GM12878 (cell line): Measurements from ENCODE around the gene TNFSF12. TPM values are rescaled to one million over a fixed set of nuclear protein-coding genes. Genes with fewer than 3 reads are reported as not detected.

Experiments
- ASH2L ChIP-seq: fragments of 300-600, 200-600 bp; sonication (generic); IDR thresholded peaks from 2 replicates; pipeline ENCODE4 v1.6.1; 2017; ENCODE audit warnings: low read depth, mild to moderate bottlenecking, borderline replicate concordance
- ATF2 ChIP-seq: IDR thresholded peaks from 2 replicates; pipeline ENCODE4 v1.6.1; 2012; ENCODE audit warnings: low read length, inconsistent platforms
- BCL3 ChIP-seq: IDR thresholded peaks from 2 replicates; pipeline ENCODE4 v1.6.1; 2011; ENCODE audit warnings: borderline replicate concordance, low read depth, mild to moderate bottlenecking, moderate library complexity, low read length; ENCODE audit not compliant: insufficient read depth, poor library complexity, severe bottlenecking
- CREM ChIP-seq: IDR thresholded peaks from 2 replicates; pipeline ENCODE4 v1.6.1; 2014; ENCODE audit warnings: antibody characterized with exemption, low read depth
- E2F4 ChIP-seq: IDR thresholded peaks from 2 replicates; pipeline ENCODE4 v1.6.1; 2012; ENCODE audit warnings: low read depth, low read length, improper control_type of control experiment
- E4F1 ChIP-seq: fragments of 450-650 bp; IDR thresholded peaks from 2 replicates; pipeline ENCODE4 v1.6.1; 2018; ENCODE audit warnings: borderline replicate concordance, mild to moderate bottlenecking; ENCODE audit not compliant: partially characterized antibody
- GABPA ChIP-seq: IDR thresholded peaks from 2 replicates; pipeline ENCODE4 v1.6.1; 2014; ENCODE audit warnings: antibody characterized with exemption, low read depth, mild to moderate bottlenecking, inconsistent platforms
- HDAC2 ChIP-seq: fragments of 200-600 bp; sonication (generic); IDR thresholded peaks from 2 replicates; pipeline ENCODE4 v1.6.1; 2017
- IRF5 ChIP-seq: fragments of 450-650 bp; IDR thresholded peaks from 2 replicates; pipeline ENCODE4 v1.6.1; 2017; ENCODE audit warnings: borderline replicate concordance
- KAT2A ChIP-seq: conservative IDR thresholded peaks from 2 replicates; pipeline ENCODE4 v1.6.1; 2011; ENCODE audit warnings: low read depth, low read length; ENCODE audit not compliant: control insufficient read depth
- MTA2 ChIP-seq: fragments of 450-650 bp; IDR thresholded peaks from 2 replicates; pipeline ENCODE4 v1.6.1; 2016; ENCODE audit warnings: low read depth, mild to moderate bottlenecking, moderate library complexity
- NKRF ChIP-seq: fragments of 450-650 bp; conservative IDR thresholded peaks from 2 replicates; pipeline ENCODE4 v1.6.1; 2017; ENCODE audit warnings: mild to moderate bottlenecking, moderate library complexity
- PAX8 ChIP-seq: fragments of 450-650 bp; IDR thresholded peaks from 2 replicates; pipeline ENCODE4 v1.6.1; 2017; ENCODE audit warnings: mild to moderate bottlenecking, moderate library complexity
- POLR2AphosphoS2 ChIP-seq: IDR thresholded peaks from 2 replicates; pipeline ENCODE4 v1.6.1; 2011; ENCODE audit warnings: low read depth, mild to moderate bottlenecking, low read length, improper control_type of control experiment, moderate library complexity
- RBBP5 ChIP-seq: fragments of 200-600 bp; sonication (generic); conservative IDR thresholded peaks from 2 replicates; pipeline ENCODE4 v1.6.1; 2016
- TCF7 ChIP-seq: IDR thresholded peaks from 2 replicates; pipeline ENCODE4 v1.6.1; 2014; ENCODE audit warnings: antibody characterized with exemption, borderline replicate concordance
- polyA plus RNA-seq, 11 experiments: library from polyadenylated mRNA; depleted of rRNA in 4 of 11; unstranded in 6 of 11; stranded (reverse) in 5 of 11; fragments of >200 nt; fragmentation: Nextera tagmentation in 4 of 11; fragmentation: Illumina TruSeq in 1 of 11; extraction: Ambion mirVana in 4 of 11; extraction: Trizol in 1 of 11; gene quantifications; 1 replicate in 1 of 11; 2 replicates in 10 of 11; pipeline versions ENCODE4 v1.2.1 to v1.2.3, GENCODE V29; 2011 to 2016; ENCODE audit warnings: inconsistent platforms in 2 of 11, missing spikeins in 2 of 11, low read depth in 1 of 11
- total RNA-seq, 4 experiments: library from RNA; depleted of rRNA in 3 of 4; stranded (reverse); fragments of >200 nt in 3 of 4; fragmentation: Illumina TruSeq in 1 of 4; extraction: Trizol in 1 of 4; gene quantifications; 2 replicates each; pipeline versions ENCODE4 v1.2.1 to v1.2.3, GENCODE V29; 2013 to 2021

The TNFSF12 gene
- total and polyA plus RNA-seq, 10 of the 15 experiments (the other 5 are each of a cell fraction or from before 2014, with no cell fraction given): 0.32 to 7.0 (median 2.6) TPM

GRCh38 chr17:7583253-7584109 lies 34.6 kb downstream of the TNFSF12 start, which contains the start of gene MPDU1 (continued):
- TF ChIP-seq IRF5 (no peak), PAX8 (peak; percentile 75; the same call in 1 of the 2 replicates), NKRF (0 out of 2 replicates have a peak, but pooled peaks have one; percentile 20), ASH2L (no peak), KAT2A (no peak), MTA2 (no peak; the same call in 1 of the 2 replicates), E2F4 (peak; percentile 84), CREM (peak; percentile 65), POLR2AphosphoS2 (peak; percentile 85), HDAC2 (0 out of 2 replicates have a peak, but pooled peaks have one; percentile 39), GABPA (peak; percentile 99), RBBP5 (no peak), E4F1 (peak; percentile 83), TCF7 (no peak), BCL3 (peak; percentile 66), ATF2 (no peak)
